Sigmoid colon (tissue), 7 donors: ENCODE data around the gene CAPN2. TPM values are rescaled to one million over a fixed set of nuclear protein-coding genes. Genes with fewer than 3 reads are reported as not detected.
A peak's percentile ranks its signal among the peaks of the same experiment; 100 is the strongest.
"Not testable (repeated sequence)": the region's sequence is repeated elsewhere in the genome, so short reads cannot be mapped to it uniquely, and the experiment has no call there.

Experiments
- DNase-seq: peaks from one replicate; pipeline ENCODE4 v3.0.0-alpha.2; 2019
- H3K27ac ChIP-seq, 4 donors: fragments of 200-600 bp; sonication (generic); one replicate each; pipeline ENCODE4 v1.5.1; 2016 to 2019; ENCODE audit warnings: mild to moderate bottlenecking in 1 of 4
- H3K27me3 ChIP-seq, 3 donors: fragments of 200-600 bp; sonication (generic); one replicate each; pipeline ENCODE4 v1.5.1; 2019; ENCODE audit warnings: mild to moderate bottlenecking in 1 of 3
- H3K36me3 ChIP-seq, 4 donors: fragments of 200-600 bp; sonication (generic); one replicate each; pipeline ENCODE4 v1.5.1; 2016 to 2019
- H3K4me1 ChIP-seq, 4 donors: fragments of 200-600 bp; sonication (generic); one replicate each; pipeline ENCODE4 v1.5.1; 2017 to 2019
- H3K4me3 ChIP-seq, 4 donors: fragments of 200-600 bp; sonication (generic); one replicate each; pipeline ENCODE4 v1.5.1; 2017 to 2019; ENCODE audit warnings: mild to moderate bottlenecking in 2 of 4, moderate library complexity in 1 of 4
- H3K9me3 ChIP-seq, 4 donors: fragments of 200-600 bp in 3 of 4; sonication (generic) in 3 of 4; one replicate each; pipeline versions ENCODE4 v1.5.1 to v1.6.1; 2013 to 2019
- EP300 ChIP-seq, 4 donors: sonication (generic); formaldehyde crosslinking; IDR thresholded peaks; one replicate each; pipeline ENCODE4 v1.6.1; 2017; ENCODE audit warnings: antibody characterized with exemption in 4 of 4
- POLR2A ChIP-seq, 2 donors: fragments of 450-650 bp; IDR thresholded peaks; one replicate each; pipeline ENCODE4 v1.6.1; 2016; ENCODE audit warnings: antibody characterized with exemption in 2 of 2, mild to moderate bottlenecking in 2 of 2, moderate library complexity in 2 of 2
- POLR2AphosphoS5 ChIP-seq, 4 donors: sonication (generic); formaldehyde crosslinking; IDR thresholded peaks; one replicate each; pipeline ENCODE4 v1.6.1; 2017; ENCODE audit warnings: antibody characterized with exemption in 4 of 4
- WGBS, 2 donors: extraction: QIAGEN DNeasy Blood & Tissue Kit; methylation state at CpG; one replicate each; pipeline ENCODE4 v1.1.7; 2013; 5-methylcytosine and 5-hydroxymethylcytosine counted together
- intact Hi-C: fragments of 100-400 bp; cut with DNase I; formaldehyde crosslinking; loops from one replicate; pipeline ENCODE4 v1.15.1; 2023
- polyA plus RNA-seq, 3 donors: library from polyadenylated mRNA; stranded (reverse); fragments of 200-250 nt; gene quantifications; one replicate each; pipeline ENCODE4 v1.2.3, GENCODE V29; 2013
- total RNA-seq, 4 donors: library from RNA; depleted of rRNA; stranded (reverse); fragments of >200 nt; gene quantifications; one replicate each; pipeline ENCODE4 v1.1.0, GENCODE V29; 2016
- TF ChIP-seq, protein P1 (sequence below), 4 experiments: fragments of 450-650 bp in 3 of 4; fragments of 200-600 bp in 1 of 4; IDR thresholded peaks; one replicate each; pipeline ENCODE4 v1.5.1; 2016 to 2019; ENCODE audit warnings: antibody characterized with exemption in 4 of 4, mild to moderate bottlenecking in 3 of 4, moderate library complexity in 2 of 4
- donor health status: healthy with polysubstance abuse.
- donor health status: Bipolar disorder and iron deficiency.
- donor health status: healthy.

Gene CAPN2
- total and polyA plus RNA-seq, 7 donors = 67.3 to 266 (median 135) TPM

DNA sequence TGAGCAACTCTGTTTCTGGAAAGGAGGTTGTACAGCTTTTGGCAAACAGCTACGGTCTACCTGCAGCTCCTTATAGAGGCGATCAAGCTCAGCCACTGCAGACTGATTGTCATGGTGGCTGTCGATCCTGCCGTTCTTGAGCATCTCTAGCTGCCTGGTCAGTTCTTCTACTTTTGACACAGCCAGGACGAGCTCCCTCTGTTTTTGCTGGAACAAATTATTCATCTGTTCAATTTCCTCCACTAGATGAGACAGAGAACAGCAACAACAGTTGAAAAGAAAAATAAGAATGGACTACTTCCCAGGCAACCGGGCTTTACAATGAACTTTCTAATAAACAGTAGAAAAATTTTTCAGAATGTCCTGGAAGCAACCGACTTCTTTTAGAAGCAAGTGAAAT is 90.9 kb downstream of the CAPN2 start:
- Histone ChIP-seq H3K9me3 (no peaks in the 10 kb centered on the region), H3K36me3 (peaks cover 9 to 85% (median 37%) of the 10 kb centered on the region in 4 donors), H3K4me1 (no peaks in the 10 kb centered on the region), H3K27ac (no peak overlapping the region), H3K27me3 (no peaks in the 10 kb centered on the region), H3K4me3 (no peak overlapping the region)
- DNase-seq = no peak
- no peak for TF ChIP-seq EP300 (IDR thresholded peaks at IDR 0.05)
- TF ChIP-seq, protein P1, sequence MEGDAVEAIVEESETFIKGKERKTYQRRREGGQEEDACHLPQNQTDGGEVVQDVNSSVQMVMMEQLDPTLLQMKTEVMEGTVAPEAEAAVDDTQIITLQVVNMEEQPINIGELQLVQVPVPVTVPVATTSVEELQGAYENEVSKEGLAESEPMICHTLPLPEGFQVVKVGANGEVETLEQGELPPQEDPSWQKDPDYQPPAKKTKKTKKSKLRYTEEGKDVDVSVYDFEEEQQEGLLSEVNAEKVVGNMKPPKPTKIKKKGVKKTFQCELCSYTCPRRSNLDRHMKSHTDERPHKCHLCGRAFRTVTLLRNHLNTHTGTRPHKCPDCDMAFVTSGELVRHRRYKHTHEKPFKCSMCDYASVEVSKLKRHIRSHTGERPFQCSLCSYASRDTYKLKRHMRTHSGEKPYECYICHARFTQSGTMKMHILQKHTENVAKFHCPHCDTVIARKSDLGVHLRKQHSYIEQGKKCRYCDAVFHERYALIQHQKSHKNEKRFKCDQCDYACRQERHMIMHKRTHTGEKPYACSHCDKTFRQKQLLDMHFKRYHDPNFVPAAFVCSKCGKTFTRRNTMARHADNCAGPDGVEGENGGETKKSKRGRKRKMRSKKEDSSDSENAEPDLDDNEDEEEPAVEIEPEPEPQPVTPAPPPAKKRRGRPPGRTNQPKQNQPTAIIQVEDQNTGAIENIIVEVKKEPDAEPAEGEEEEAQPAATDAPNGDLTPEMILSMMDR (IDR thresholded peaks at IDR 0.05) = no peak
- TF ChIP-seq POLR2A (IDR thresholded peaks at IDR 0.05) = no peak
- no peak for TF ChIP-seq POLR2AphosphoS5 (IDR thresholded peaks at IDR 0.05)
- intact Hi-C loops = no loop called here
- 94 to 95% methylated on average over 7 of the region's 7 CpGs for WGBS, 2 donors

DNA sequence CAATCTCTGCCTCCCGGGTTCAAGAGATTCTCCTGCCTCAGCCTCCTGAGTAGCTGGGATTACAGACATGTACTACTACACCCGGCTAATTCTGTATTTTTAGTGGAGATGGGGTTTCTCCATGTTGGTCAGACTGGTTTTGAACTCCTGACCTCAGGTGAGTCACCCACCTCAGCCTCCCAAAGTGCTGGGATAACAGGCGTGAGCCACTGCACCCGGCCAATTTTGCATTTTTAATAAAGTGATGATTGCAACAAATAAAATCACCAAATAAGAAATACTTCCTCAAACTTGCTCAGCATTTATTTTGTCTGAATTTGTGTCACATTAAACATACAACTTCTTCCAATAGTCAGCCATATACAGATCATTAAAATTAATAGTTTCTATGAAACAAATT is 97.6 kb downstream of the CAPN2 start:
- not testable (repeated sequence) for H3K4me1 ChIP-seq, H3K9me3 ChIP-seq, DNase-seq, H3K27ac ChIP-seq, H3K4me3 ChIP-seq, H3K27me3 ChIP-seq
- WGBS, 2 donors = 75 to 88% methylated on average over 4 of the region's 4 CpGs
- H3K36me3 ChIP-seq = peaks cover 0 to 59% (median 8%) of the 10 kb centered on the region in 4 donors
- intact Hi-C loops = loop anchor here (5.0 kb wide), 1 partner anchor 37 kb away; the partner anchor contains the start of gene TP53BP2

DNA sequence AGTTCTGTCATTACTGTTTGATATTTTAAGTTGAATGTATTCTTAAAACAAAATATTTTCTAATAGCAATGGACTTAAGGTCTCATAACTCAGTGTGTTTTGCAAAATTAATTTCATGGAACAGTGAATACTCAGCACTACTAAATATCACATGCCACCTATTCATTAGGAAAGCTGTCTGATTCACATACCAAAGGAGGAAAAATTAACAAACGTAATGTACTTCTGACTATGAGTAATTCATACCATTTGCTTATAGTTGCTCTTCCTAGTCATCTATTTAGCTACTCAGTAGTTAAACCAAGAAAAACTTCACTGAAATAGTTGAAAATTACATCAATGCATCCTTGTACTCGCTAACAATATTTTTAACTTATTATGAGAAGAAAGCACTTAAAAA is 98.2 kb downstream of the CAPN2 start:
- DNase-seq = no peak
- Histone ChIP-seq H3K27me3 (no peaks in the 10 kb centered on the region), H3K9me3 (no peaks in the 10 kb centered on the region), H3K36me3 (peaks cover 0 to 52% (median 8%) of the 10 kb centered on the region in 4 donors), H3K27ac (no peak overlapping the region), H3K4me3 (no peak overlapping the region), H3K4me1 (no peaks in the 10 kb centered on the region)
- intact Hi-C loops = loop anchor here (5.0 kb wide), 1 partner anchor 37 kb away; the partner anchor contains the start of gene TP53BP2
- WGBS, 2 donors = 84 to 89% methylated on average over 2 of the region's 2 CpGs
- no peak for TF ChIP-seq EP300 (IDR thresholded peaks at IDR 0.05)

DNA sequence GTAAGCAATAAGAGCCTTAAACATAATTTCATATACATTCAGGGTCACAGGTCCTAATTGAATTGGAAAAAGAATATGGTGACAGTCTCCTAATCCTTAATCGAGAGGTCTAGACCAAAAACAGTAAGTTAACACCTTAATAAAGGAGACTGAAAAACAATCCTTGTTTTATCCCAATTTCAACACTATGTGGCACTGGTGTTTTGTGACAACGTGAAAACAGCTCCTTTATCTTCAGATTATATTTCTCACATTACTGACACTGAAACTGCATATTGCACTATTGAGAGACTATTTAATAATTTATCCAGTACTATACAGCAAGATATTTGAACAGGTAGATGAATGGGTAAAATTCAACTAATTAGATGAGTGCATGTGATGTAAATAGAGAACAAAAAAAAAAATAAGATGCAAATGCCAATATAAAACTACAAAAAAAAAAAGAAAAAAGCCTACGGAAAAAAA is 99.3 kb downstream of the CAPN2 start:
- peaks cover 0 to 41% (median 8%) of the 10 kb centered on the region in 4 donors for H3K36me3 ChIP-seq
- intact Hi-C loops = loop anchor here (5.0 kb wide), 1 partner anchor 36 kb away; the partner anchor contains the start of gene TP53BP2
- TF ChIP-seq, protein P1 (IDR thresholded peaks at IDR 0.05) = peak in 3 of 4 experiments; percentile 21 to 47 (median 34)
- TF ChIP-seq POLR2AphosphoS5 (IDR thresholded peaks at IDR 0.05) (no peak), POLR2A (IDR thresholded peaks at IDR 0.05) (no peak), EP300 (IDR thresholded peaks at IDR 0.05) (no peak)

DNA sequence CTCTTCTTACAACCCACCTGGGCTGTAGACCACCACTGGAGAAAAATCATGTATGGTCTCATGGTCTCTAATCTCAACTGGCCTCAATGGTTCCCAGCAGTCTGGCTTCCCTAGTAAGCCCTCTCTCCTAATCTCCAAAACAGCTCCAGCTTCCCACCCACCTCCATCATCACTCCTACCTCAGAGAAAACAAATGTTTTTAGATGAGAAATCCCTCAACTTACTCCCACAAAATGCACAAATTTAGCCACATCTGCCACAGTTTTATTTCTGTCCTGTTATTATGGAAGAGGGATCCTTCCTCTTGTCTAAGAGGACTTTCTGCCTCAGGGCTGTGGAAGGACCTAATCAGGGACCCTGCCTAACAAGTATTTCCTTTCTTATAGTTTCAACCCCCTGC is 101.3 kb downstream of the CAPN2 start:
- Histone ChIP-seq H3K27ac (no peak overlapping the region), H3K27me3 (no peaks in the 10 kb centered on the region), H3K9me3 (no peaks in the 10 kb centered on the region), H3K4me3 (no peak overlapping the region), H3K4me1 (no peaks in the 10 kb centered on the region), H3K36me3 (peaks cover 0 to 40% (median 8%) of the 10 kb centered on the region in 4 donors)
- intact Hi-C loops = loop anchor here (5.0 kb wide), 1 partner anchor 34 kb away; the partner anchor contains the start of gene TP53BP2
- DNase-seq = no peak
- no peak for TF ChIP-seq EP300 (IDR thresholded peaks at IDR 0.05)
- TF ChIP-seq, protein P1 (IDR thresholded peaks at IDR 0.05) = no peak
- TF ChIP-seq POLR2AphosphoS5 (IDR thresholded peaks at IDR 0.05) = no peak
- no peak for TF ChIP-seq POLR2A (IDR thresholded peaks at IDR 0.05)

More for the DNA sequence above, 99.3 kb downstream of the CAPN2 start:
- Histone ChIP-seq H3K4me3 (no peak overlapping the region), H3K4me1 (no peaks in the 10 kb centered on the region), H3K27me3 (no peaks in the 10 kb centered on the region), H3K9me3 (no peaks in the 10 kb centered on the region), H3K27ac (no peak overlapping the region)
- whole genome bisulfite sequencing, 2 donors = 53 to 59% methylated on average over 3 of the region's 3 CpGs
- DNase-seq = no peak
